GM20431 (cell line): ENCODE results near the gene GRSF1.
"Not testable (repeated sequence)": the region's sequence is repeated elsewhere in the genome, so short reads cannot be mapped to it uniquely, and the experiment has no call there.

Source experiments
- in situ Hi-C: fragments of 300-500 bp; cut with MseI, MboI; formaldehyde crosslinking; loops from one replicate; pipeline ENCODE4 v1.15.0; 2020; ENCODE audit warnings: low sequenced_read_pairs; ENCODE audit not compliant: unreplicated experiment

Gene GRSF1

DNA sequence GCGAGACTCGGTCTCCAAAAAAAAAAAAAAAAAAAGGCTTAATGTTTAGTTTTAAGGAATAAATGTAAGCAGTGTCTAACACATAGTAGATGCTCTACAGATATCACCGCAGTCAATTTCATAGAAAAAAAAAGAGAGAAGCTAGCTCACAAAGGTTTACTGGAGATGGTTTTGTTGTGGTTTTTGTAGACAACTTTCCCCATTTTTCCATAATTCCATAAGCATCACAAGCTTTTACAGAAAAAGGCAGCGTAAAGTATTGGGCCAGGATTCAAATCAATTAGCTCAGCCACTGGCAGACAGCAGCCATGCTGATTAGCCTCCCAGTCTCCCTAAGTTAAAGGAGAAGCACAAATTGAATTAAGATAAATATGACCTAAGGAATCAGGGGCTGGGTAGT is 1.5 kb downstream of the GRSF1 start:
- in situ Hi-C loops, result no loop called here

DNA sequence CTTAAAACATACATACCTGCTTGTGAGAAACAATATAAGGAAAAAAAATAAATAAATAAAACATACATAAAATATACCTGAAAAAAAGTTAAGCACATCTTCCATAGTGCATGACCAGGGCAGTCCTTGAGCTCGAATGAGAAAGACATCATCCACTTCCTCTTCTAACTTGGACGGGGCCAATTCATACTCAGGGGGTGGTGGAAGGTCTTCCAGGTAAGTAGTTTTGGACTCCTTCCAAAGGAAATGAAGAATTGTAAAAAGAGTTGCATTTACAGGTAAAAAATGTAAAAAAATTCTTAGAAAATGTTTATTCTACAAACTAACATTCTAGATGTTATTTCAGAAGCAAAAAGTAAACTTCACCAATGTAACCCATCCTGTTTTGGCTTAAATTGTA is 3.6 kb downstream of the GRSF1 start:
- in situ Hi-C loops, result no loop called here

DNA sequence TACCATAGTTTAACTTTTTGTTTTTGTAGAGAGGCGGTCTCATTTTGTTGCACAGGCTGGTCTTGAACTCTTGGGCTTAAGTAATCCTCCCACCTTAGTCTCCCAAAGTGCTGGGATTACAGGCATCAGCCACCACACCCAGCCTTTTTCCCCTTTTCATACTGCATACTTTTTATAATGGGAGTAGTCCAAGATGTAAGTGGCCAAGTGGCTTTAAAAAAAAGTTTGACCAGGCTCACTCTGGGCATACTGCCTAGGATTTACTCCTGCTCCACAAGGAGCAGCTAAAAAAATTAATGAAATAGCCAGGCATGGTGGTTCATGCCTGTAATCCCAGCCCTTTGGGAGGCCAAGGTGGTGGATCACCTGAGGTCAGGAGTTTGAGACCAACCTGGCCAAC is 6.0 kb downstream of the GRSF1 start:
- in situ Hi-C loops, result no loop called here

DNA sequence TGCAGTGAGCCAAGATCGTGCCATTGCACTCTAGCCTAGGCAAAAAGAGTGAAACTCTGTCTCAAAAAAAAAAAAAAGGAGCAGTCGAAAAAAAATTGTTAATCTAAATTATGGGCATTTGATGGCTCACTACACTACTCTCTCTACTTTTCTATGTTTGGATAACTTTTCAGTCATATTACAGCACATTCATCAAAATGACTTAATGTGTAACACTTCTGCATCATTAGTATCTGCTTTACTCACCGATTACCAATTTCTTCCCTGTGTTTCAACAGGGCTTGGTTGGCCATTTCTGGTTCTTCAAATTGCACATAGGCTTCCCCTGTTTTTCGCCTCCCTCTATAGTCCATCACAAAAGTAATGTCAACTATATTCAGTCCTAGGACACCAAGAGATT is 8.4 kb downstream of the GRSF1 start:
- in situ Hi-C loops, result no loop called here

DNA sequence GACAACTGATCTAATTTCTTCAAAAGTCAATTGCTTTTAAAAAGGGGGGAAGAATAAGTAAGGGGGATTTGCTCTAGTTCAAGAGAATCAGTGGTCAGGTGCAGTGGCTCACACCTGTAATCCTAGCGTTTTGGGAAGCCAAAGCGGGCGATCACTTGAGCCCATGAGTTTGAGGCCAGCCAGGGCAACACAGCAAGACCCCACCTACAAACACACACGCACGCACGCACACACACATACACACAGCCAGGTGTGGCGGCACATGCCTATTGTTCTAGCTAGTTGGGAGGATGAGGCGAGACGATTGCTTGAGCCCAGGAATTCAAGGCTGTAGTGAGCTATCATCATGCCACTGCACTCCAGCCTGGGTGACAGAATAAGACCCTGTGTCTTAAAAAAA is 9.6 kb downstream of the GRSF1 start:
- in situ Hi-C loops, result no loop called here

DNA sequence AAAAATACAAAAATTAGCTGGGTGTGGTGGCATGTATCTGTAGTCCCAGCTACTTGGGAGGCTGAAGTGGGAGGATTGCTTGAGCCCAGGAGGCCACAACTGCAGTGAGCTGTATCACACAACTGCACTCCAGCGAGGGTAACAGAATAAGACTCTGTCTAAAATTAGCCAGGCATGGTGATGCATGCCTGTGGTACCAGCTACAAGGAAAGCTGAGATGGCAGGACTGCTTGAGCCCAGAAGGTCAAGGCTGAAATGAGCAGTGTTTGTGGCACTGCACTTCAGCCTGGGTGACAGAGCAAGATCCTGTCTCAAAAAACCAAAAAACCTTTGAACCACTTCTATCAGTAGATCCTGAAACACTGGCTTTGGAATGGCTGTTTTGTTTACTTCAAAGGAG is 10.2 kb downstream of the GRSF1 start:
- in situ Hi-C loops, result no loop called here

DNA sequence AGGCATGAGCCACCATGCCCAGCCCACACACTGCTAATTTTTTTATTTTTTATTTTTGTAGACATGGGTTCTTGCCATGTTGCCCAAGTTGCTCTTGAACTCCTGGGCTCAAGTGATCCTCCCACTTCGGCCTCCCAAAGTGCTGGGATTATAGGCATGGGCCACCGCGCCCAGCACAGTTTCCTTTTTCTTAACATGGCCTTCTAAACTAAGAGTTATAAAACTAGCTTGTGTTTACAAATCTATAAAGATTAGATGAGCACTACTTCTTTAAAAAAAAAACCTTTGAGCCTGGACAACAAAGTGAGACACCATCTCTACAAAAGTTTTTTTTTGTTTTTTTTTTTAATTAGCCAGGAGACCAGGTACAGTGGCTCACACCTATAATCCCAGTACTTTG is 10.7 kb downstream of the GRSF1 start:
- in situ Hi-C loops, result no loop called here

DNA sequence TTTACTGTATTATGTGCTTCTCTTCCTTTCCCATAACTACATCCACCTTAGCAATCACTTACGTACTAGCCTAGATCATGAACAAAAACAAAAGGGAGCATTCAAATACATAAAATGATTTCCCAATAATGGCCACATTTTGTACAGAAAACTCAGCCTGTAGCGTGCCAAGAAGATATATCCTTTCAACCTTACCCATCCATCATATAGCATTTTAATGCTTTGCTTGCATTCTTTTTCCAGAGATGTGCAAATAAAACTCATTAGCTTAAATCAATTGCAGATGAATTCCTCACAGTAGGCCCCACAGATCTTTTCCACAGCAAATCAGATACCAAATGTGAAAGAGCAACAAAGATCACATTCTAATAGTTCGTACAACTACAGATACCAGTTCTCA is 20.8 kb downstream of the GRSF1 start:
- in situ Hi-C loops, result no loop called here

DNA sequence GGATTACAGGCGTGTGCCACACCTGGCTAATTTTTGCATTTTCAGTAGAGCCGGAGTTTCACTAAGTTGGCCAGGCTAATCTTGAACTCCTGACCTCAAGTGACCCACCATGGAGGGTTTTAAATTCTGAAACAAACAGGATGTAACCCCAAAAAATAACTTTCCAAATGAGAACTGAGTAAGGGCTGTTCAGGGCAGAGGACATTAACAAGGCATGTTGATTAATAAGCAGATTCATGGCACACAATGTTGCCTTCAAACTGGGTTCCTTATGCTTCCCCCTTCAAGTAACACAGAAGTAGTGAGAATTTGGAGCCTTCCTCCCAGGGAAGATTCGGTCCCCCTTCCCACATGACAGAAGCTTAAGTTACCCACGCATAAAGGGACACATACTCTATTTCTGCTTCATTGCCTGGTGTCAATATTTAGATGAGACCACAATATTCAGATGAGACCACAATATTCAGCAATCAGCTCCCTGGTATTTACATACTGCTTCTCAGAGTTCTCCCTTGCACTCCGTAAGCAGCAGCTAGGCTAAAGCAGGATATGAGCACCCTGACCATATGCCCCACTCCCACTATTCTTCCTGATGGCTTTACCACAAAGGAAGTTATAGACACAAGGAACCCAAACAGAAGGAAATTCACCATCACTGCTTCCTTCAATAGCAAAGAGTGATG is 21.4 kb downstream of the GRSF1 start:
- in situ Hi-C loops, result no loop called here

DNA sequence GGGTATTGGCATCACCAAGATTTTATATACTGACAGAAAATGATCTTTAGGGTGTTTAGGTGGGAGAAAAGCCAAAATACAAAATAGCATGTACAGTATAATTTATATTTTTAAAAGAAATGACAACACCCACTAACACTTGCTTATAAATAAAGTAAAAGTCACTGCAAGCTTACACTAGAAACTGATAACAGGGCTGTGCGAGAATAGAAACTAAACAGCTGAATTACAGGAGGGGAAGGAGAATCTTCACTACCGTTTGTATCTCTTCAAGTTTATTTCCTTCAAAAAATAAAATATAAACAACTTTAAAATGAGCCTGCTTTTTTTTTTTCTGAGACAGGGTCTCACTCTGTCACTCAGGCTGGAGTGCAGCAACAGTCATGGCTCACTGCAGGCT is 22.8 kb downstream of the GRSF1 start:
- in situ Hi-C loops, result no loop called here

DNA sequence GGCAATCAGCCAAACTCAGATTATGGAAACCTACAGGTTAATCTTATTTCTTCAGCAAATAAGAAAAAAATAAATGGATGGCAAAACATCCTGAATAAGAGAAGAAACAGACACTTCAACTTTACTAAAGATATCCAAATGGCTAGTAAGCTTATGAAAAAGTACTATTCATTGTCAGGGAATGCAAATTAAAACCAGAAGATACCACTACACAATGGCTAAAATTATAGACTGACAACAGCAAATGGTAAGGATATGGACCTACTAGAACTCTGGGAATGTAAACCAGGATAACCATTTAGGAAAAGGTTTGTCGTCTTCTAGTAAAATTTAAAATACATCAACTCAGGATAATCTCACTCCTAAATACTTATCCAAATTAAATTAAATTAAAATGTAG is 24.3 kb downstream of the GRSF1 start:
- in situ Hi-C loops, result no loop called here

DNA sequence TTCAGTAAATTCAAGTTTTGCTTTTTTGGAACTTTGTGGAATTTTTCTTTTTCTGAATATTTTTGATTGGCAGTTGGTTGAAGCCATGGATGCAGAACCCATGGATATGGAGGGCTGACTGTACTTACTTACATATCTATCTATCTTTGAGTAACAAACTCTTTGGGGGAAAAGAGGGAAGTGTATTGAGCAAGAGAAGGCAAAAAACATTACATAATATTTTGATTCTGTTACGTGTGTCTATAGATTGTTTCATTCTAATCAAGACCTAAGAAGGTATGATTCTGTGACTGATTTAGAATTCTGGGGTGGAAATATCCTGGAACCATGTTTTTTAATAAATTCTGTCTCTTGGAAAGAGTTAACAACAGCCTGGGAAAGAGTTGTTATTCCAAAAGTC is 31.5 kb downstream of the GRSF1 start:
- in situ Hi-C loops, result no loop called here

DNA sequence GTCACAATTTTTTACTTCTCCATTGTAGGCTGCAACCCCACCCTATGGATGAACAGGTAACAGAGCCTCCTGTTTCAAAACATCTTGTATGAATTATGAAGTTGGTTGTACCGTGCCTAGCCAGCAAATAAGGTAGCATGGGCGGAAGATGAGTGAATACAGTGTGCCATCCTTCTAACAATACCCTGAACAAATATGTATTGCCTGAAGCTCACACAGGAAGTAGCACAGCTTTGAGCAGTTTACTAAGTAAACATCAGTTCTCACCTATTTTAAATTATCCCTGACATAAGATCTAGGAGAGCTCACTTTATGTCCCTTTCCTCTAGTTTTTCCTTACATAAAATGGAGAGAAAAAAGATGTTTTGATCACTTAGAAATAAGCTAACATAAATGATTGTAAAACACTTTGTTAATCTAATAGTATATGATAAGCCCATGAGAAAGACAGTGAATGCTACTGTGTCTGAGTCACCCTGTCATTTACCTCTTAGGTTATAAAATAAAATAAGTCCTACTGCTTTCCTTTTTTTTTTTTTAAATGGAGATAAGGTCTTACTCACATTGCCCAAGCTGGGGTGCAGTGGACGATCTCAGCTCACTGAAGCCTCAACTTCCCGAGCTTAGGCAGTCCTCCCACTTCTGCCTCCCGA is 36.6 kb downstream of the GRSF1 start:
- in situ Hi-C loops, result no loop called here

DNA sequence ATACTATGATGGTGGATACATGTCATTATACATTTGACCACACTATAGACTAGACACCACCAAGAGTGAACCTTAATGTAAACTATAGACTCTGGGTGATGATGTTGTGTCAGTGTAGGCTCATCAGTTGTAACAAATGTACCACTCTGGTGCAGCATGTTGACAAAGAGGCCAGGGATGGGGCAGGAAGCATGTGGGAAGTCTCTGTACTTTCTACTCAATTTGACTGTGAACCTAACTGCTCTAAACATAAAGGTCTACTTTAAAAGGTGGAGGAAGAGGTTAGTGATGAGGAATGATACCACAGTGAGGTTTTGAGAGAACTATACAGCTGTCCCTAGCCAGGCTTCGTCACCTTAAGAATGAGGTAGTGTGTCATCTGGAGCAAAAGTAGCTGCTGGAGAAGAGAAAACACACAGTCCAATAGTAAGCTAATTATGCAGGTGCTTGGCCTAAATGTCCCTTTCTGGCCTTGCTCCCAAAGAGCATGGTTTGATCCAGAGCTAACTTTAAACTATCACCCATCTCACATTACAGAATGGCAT is 38.4 kb downstream of the GRSF1 start:
- in situ Hi-C loops, result no loop called here

DNA sequence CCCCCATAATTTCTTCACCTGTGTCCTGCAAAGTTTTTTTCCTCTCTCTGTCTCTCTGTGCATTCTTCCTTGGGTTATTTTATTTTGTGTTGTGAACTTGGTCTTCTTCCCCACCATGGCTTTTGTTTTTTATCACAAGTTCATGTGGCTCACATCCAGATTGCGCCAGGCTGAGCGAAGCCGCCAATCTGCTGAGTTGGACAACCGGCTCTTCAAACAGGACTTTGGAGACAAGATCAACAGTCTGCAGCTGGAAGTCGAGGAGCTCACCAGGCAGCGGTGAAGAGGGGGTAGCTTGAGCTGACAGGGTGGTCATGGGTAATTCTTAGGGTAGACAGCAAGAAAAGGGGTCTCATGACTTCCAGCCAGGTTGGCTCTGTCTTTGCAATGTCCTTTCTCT is 46.1 kb downstream of the GRSF1 start:
- in situ Hi-C loops, result no loop called here

DNA sequence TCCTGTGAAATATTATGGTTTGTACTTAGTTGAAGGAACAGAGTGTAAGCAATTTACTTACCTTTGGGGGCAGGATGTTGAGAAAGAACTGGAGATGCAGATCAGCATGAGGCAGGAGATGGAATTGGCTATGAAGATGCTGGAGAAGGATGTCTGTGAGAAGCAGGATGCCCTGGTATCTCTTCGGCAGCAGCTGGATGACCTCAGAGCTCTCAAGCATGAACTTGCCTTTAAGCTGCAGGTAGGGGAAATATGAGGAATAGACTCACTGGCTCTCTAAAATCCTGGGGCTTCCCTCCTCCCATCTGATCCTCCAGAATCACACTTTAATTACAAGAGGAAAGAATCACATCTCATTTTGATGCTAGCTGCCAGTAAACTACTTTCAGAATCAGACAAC is 51.0 kb downstream of the GRSF1 start:
- in situ Hi-C loops, result no loop called here

DNA sequence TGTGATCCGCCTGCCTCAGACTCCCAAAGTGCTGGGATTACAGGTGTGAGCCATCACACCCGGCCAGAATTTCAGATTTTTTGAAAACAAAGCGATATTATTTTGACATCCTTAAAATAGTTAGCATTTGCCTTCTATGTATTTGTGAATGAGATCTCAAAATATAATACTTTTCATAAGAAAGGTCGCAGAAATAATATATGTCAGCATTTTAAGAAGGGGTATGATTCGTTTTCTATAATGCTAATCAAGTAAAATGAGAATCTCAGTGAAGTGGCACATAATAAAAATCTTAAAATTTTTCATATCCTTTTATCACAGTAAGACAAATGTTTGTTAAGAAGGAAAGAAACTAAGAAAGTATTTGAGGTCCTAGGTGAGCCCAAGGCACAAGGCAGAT is 52.2 kb downstream of the GRSF1 start:
- in situ Hi-C loops, result no loop called here

DNA sequence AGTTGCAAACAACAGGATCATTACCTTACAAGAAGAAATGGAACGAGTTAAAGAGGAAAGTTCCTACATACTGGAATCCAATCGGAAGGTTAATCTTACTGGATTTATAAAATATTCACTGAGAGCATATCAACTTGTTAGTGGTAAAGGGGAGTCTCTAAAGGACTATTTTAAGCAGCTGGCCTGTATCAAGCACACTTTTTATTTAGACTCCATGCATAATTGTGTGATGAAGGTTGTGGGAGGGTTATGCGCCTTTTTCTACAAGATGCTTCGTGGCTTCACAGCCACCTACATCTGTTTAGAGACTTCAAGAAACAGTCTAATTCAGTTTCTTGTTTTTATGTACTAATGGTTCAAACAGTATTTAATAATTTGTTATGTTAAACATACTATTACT is 56.6 kb downstream of the GRSF1 start:
- in situ Hi-C loops, result no loop called here

DNA sequence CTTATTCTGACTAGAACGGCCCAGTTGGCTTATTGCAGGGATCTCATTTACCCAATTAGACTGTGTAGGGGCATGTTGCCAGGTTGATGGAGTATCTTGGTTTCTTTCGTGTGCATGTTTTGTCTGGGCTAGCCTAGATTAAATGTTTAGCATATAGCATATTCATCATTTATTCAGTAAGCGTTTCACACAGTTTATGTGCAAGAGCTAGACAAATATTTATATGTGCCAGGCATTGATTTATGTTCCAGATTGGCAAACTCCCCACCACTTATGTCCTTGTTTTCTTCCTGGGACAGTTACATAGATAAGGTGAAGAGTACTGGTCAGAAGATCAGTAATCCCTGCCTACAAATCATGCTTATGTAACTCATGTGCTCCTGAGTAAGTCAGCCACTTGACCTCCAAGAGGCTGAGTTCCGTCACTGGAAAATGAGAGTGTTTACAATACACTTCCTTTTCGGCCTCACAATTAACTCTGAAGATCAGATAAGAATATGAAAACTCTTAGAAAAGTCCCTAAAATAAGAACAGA is 60.7 kb downstream of the GRSF1 start:
- in situ Hi-C loops, result no loop called here

DNA sequence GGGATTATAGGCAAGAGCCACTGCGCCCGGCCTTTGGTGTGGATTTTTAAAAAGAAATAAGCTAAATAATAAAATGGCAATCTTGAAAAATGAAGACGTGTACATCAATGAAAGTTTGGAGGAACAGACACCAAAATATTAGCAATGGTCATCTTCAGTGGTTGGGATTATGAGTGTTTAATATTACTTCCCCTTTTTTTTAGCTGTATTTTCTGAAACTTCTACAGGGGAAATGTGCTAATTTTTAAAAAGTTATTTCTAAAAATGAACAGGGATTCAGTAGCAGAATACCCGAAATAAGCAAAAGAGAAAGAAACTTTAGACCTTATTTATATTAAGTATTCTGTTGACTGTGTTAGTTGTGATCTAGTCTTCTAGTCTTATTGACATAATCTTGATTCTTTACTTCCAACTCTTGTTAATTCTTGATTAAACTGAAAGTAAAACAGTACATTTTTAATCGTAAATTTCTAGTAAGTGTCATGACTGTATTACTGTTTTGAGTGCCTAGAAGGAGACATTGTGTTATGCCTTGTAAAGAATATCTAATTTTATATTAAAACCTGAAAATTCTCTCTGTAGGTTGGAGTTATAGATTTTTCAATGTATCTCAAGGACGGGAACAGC is 66.6 kb downstream of the GRSF1 start:
- in situ Hi-C loops, result no loop called here

DNA sequence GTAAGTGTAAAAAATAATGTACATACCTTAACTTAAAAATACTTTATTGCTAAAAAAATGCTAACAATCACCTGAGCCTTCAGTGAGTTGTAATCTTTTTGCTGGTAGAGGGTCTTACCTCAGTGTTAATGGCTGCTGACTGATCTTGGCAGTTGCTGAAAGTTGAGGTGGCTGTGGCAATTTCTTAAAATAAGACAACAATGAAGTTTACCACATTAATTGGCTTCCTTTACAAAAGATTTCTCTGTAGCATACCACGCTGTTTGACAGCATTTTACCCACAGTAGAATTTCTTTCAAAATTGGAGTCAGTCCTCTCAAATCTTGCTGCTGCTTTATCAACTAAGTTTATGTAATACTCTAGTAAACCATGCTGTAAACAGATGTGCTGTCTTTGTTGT is 70.3 kb downstream of the GRSF1 start:
- in situ Hi-C loops, result not testable (repeated sequence)
